HG03066 (cell line): Measurements from ENCODE around the gene GRAP2.
"Not testable (repeated sequence)": the region's sequence is repeated elsewhere in the genome, so short reads cannot be mapped to it uniquely, and the experiment has no call there.

Experiments used
- ATAC-seq: cut with Tn5 transposase; IDR thresholded peaks from one replicate; pipeline ENCODE4 v1.9.1; 2021; ENCODE audit warnings: low read depth; ENCODE audit not compliant: unreplicated experiment

GRAP2 gene

GRCh38 chr22:39900306-39901227 lies at the start of gene GRAP2:
Gene GRAP2, plus strand, starts transcription at chr22:39901084. Its CDS starts 46,023 bp downstream, at chr22:39947107.
- ATAC-seq, result peak; percentile 69

GRCh38 chr22:39851606-39852315 lies 49.1 kb upstream of the GRAP2 start:
- no peak for ATAC-seq

- no peak for ATAC-seq
Observed at GRCh38 chr22:39852799-39853198, 48.1 kb upstream of the GRAP2 start.

- ATAC-seq, result no peak
Observed at GRCh38 chr22:39856588-39856987, 44.3 kb upstream of the GRAP2 start.

GRCh38 chr22:39859903-39860588 lies 40.8 kb upstream of the GRAP2 start:
- ATAC-seq, result no peak

GRCh38 chr22:39868741-39869140 lies 32.1 kb upstream of the GRAP2 start:
- no peak for ATAC-seq

- ATAC-seq, result not testable (repeated sequence)
Observed at GRCh38 chr22:39869797-39870196, 31.1 kb upstream of the GRAP2 start.

- no peak for ATAC-seq
Observed at GRCh38 chr22:39871008-39871798, 29.7 kb upstream of the GRAP2 start.

GRCh38 chr22:39872548-39872947 lies 28.3 kb upstream of the GRAP2 start:
- no peak for ATAC-seq

GRCh38 chr22:39873965-39874364 lies 26.9 kb upstream of the GRAP2 start:
- no peak for ATAC-seq

GRCh38 chr22:39875176-39875885 lies 25.6 kb upstream of the GRAP2 start:
- ATAC-seq, result not testable (repeated sequence)

- ATAC-seq, result no peak
Observed at GRCh38 chr22:39877079-39877845, 23.6 kb upstream of the GRAP2 start.

- no peak for ATAC-seq
Observed at GRCh38 chr22:39880722-39881121, 20.2 kb upstream of the GRAP2 start.

- no peak for ATAC-seq
Observed at GRCh38 chr22:39883057-39883456, 17.8 kb upstream of the GRAP2 start.

GRCh38 chr22:39889924-39890323 lies 11.0 kb upstream of the GRAP2 start:
- ATAC-seq, result not testable (repeated sequence)

GRCh38 chr22:39893526-39893925 lies 7.4 kb upstream of the GRAP2 start, which contains the start of gene ENTHD1:
Gene ENTHD1, minus strand, starts transcription at chr22:39893760. Its CDS starts 6,012 bp downstream, at chr22:39887748.
- ATAC-seq, result no peak

GRCh38 chr22:39894554-39895092 lies 6.3 kb upstream of the GRAP2 start:
- no peak for ATAC-seq

- no peak for ATAC-seq
Observed at GRCh38 chr22:39895682-39896081, 5.2 kb upstream of the GRAP2 start.
